Measurements from ENCODE around the gene TEAD1.
"Not testable (repeated sequence)": the region's sequence is repeated elsewhere in the genome, so short reads cannot be mapped to it uniquely, and the experiment has no call there.

TEAD1 gene

DNA sequence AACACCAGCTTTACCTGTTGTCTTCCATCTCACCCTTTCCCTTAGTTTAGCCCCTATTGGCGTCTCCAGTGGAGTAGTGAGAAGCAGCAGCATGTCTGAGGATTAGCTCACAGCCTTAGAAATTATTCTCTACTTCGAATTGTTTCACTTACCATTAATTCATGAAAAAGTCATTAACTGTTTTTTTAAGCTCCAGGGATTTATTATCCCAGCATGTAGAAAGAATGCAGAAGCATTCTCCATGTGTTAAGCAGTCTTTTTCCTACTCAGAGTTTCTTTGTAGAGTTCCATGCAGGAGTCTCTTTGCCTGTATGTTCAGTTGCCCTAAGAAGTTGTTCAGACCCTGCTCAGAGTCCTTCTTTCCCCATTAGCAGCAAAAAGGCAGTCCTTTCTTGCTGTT lies 197.0 kb downstream of the TEAD1 start:
- no peak for DNase-seq

DNA sequence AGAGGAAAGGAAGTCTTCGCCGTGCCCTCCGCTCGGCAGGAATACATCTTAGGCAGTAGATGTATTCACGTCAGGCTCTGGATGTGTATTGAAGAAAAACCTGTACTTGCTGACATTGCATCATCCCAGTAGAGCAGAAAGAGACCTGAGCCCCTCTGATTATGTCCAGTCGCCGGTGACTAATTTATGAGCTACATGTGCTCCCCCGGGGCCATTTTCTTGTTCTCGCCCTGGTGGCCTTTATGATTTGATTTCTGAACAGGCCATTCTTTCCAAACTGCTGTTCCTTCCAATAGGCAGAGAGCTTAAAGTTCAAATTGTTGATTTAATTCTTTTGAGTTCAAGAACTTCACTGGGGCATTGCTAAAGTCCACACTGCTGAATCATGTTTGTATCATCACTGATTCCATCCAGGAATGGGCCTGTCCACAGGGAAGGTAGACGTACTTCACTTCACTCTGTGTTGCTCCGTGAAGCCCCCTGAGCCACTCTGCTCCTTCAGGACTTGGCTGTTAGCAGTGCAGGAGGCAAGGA lies 197.6 kb downstream of the TEAD1 start:
- DNase-seq: no peak

DNA sequence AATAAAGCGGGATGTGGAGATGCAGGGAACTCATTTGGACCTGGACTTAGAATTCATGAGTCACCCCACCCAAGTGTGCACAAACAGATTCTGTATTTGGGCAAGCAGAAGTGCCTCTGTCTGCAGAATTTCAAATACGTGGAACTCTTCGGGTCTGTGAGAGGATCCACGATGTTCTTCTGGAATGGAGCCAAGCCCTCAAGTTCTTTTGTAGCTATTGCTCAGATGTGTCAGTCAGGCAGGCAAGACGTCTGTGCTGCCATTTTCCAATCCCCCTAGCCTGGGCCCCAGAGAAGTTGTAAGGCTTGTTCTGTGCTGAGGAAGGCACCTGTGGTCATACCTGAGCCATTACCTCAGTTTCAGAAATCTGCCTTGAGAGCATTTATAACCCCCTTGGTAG lies 202.1 kb downstream of the TEAD1 start:
- no peak for DNase-seq

DNA sequence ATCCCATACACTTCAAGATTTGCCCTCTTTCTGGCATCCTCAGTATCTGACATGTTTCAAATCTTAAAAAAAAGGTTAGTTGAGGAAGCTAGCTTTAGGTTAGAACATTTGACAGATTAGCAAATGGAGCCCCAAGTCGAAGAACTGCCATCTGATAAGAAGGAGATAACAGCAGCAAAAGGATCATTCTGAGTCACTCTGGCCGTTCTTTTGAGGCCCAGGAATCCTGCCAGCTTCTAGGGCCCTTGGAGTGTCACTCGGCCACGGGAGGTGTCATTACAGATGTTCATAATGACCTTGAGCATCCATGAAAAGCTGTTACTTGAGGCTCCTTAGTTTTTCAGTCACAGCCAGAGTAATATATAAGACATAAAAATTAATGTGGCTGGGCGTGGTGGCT lies 202.8 kb downstream of the TEAD1 start:
- DNase-seq: no peak

DNA sequence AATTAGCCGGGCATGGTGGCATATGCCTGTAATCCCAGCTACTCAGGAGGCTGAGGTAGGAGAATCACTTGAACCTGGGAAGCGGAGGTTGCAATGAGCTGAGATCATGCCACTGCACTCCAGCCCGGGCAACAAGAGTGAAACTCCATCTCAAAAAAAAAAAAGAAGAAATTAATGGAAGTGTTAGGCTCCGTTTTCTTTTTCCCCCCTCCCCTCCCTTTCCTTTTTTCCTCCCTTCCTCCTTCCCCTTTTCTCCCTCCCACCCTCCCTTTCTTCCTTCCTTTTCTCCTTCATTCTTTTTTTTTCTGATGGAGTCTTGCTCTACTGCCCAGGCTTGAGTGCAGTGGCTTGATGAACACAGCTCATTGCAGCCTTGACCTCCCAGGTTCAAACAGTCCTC lies 203.3 kb downstream of the TEAD1 start:
- not testable (repeated sequence) for DNase-seq

DNA sequence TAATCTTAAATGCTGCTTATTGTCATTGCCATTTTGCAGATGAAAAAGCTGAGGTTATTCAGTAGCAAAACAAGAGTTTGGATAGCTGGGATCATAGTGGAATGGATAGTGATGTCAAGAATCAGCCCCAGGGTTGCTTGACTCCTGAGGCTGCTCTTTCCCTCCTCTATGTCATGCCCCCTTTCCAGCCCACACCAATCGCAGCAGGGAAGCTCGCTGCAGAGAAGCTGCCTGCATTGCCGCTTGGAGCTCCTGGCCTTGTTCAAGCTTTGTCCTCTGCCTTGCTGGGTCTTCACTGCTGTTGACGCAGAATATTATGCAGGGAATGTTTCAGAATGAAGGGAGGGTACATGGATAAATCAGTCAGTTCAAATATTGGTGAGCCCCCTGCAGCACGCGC lies 206.1 kb downstream of the TEAD1 start:
- no peak for DNase-seq

DNA sequence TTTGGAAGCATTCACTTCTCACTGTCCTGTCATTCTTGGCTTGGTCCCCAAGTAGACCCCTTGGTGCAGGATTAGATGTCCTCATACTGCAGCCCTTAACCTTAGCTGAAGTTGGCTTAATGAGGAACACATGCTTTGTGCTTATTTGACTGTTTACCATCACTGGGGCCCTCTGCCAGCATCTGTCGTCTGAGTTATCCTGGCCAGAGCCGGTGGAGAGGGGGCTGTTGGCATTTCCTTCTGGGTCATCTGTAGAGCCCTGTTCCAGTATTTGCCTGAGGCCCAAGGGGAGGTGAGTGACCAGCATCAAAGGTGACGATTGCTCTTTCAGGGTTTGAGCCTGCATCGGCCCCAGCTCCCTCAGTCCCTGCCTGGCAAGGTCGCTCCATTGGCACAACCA lies 208.4 kb downstream of the TEAD1 start:
- no peak for DNase-seq

DNA sequence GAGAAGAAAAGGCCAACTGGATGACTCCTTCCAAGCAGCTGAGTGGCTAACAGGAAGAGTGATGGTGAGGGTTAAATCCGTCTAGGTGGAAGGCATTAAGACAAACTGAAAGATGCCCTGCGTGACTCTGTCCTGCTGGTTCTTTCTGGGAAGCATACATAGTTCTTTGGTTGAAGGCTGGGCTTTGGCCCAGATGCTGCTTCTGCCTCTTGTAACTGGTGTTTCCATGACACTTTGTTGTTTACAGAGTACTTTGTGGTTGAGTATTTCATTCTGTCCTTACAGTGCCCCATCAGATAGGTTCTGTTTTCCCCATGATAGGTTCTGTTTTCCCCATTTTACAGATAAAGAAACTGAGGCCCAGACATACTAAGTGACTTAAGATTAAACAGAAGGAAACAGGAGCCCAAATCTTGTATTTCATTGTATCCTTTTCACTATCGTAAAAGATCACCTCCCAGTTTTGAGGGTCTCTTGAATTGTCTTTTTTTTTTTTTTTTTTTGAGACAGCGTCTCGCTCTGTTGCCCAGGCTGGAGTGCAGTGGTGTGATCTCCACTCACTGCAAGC lies 210.6 kb downstream of the TEAD1 start:
- DNase-seq: no peak

DNA sequence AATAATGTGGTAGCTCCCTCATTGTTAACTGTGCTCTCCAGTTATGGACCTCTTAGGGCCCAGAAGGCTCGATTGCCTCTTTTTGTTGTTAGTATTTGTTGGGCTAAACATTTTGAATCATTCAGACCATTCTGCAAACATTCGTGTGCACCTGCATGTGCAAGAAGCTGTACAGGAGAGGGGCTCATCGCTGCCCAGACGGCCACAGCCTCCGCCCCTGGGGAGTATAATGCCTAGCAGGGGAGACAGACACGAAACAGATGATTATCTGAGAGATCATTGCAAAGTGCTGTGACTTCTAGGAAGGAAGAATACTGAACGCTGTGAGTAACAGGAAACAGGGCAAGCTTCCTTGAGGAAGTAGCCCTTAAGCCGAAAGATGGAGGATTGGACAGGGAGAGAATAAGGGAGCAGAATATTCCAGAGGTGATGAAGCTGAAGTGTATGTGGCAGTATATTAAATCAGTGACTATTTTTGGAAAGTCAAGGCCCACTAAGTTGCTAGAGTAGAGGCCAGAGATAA lies 211.6 kb downstream of the TEAD1 start:
- DNase-seq: no peak

DNA sequence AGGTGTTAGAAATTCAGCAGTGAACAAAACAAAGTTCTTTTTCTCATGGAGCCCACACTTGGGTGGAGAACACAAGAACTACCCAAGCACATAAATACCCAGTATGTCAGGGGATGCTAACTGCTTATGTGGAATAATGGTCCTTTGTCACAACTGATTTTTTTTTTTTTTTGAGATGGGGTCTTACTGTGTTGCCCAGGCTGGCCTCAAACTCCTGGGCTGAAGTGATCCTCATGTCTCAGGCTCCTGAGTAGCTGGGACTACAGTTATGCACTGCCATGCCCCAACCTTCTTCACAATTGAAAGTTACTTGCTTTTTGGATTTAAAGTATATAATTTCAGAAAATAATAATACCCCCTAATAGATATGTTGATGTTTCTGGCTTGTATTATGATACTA lies 212.3 kb downstream of the TEAD1 start:
- DNase-seq: no peak

DNA sequence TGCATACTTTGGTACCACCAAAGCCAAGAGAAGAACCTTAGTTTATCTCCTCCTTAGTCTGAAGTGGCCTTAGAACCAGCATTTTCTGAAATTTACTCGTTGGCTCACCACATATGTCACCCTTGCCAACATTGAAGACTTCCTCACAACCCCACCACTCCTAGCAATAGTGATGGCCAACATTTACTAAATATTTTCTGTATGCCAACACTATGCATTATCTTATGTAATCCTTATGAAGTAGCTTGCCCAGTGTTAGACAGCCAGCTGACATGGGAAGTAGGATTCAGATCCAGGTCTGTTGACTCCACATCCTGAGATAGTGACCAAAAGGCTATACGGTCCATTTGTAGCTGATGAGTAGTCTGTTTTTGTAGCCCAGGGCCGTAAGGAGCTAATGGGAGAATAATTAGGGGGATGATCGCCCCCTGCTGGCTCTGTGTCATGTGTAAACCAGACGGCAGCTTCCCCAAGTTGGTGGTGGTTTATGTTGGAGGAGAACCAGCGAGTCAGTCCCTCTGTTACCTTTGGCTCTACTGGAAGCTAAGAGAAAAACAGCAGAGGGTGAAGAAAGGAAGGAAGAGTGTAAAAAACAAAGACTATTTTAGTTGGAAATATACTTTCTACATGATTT lies 214.4 kb downstream of the TEAD1 start:
- peak; percentile 61 for DNase-seq

DNA sequence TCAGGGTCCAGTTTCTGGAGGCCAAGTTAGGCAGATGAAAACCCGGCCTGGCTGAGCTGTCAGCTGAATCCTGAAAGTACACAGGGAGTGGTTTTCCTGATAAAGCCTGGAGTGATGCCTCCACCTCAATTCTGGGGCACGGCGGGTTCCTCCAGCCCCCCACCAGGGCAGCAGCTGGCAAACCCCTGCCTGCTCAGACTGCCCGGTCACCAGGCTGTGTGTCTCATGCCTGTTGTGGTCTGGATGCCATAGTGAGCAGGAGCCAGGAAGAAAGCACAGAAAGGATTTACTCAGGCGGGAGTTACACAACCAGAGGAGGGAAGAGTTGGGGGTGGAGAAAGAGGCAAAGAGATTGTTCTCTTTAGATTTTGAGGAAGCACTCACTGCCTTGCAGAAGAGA lies 215.0 kb downstream of the TEAD1 start:
- DNase-seq: no peak

DNA sequence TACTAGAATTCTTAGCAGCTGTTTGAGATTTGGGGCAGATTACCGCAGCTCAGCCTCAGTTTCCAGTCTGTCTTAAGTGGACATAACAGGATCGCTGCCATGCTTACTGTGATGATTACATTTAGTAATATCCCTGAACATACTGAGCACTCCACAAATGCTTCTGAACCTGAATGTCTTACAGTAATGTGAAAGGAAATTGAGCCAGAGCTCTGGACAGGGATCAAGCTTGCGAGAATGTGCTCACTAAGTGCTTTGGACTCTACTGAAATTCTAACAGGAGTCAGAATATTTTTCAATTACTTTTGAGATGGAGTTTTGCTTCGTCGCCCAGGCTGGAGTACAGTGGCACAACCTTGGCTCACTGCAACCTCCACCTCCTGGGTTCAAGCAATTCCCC lies 216.3 kb downstream of the TEAD1 start:
- no peak for DNase-seq

DNA sequence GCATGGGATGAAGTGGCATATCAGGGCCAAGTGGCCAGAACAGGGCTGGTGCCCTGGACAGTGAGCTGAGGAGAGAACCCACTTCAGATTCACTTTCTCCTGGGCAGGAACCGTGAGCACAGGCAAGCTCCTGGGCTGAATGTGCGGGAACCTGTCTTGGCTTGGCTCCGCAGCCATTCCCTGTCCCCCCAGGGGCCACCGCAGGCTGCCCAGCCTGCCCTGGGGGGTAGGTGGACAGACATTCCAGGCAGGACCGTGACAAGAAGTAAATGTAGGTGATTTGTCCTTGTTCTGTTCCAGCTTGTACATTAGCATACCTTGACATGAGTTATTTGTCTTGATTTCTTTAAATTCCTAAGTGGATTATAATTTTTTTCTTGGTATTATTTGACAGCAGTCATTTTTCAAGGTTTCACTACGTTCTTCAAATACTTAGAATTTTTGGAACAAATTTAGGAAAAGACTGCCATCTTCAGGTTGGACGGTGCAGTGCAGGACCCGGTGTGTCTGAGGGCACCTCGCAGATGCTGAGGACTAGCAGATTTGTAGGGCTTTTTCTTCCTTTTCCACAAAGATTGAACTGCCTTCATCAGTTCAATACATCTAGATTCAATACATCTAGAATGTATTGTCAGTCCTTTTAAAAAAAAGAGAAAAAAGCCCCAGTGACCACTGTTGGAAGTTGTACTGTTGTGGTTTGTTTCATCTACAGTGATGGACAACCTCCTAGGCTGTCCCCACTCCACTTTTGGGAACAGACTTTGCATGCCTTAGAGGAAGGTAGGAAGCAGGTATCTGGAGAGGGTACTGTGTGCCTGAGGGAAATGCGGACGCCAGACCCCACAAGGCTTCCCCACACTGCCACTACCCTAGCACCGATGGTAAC lies 219.8 kb downstream of the TEAD1 start:
- peak; percentile 48 for DNase-seq

DNA sequence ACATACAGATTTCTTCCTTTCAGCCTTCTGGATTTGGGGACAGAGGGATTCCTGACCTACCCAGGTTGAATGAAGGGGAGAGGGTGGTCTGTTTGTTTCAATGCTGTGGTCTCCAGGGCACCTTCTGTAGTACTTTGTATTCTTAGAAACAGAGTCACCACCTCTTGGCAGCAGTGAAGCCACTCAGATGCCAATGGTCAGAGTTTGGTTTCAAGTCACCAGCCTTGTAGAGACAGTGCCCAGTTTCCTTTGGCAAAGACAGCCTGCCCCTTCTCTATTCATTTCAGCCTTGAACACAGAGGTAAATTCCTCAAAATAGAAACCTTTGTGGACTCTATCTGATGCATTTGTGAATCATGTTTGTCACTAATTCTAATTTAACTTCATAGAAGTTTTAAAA lies 223.2 kb downstream of the TEAD1 start:
- no peak for DNase-seq

DNA sequence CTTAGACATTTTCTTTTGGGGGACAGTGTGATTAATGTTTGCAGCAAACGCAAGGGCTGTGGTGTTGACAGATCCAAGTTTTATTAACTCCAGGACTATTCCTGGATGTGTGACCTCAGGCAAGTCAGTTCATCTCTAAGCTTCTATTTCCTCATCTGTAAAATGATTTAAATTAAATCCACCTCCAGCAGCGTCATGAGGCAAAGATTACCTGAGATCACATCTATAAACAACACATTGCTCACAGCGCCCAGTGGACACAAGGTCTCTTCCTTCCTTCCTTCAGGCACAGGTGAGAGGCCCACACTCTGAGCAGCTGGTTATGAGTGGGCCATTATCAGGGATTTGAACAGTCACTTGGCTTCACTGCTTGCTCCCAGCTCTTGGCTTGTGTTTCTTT lies 223.6 kb downstream of the TEAD1 start:
- DNase-seq: no peak

DNA sequence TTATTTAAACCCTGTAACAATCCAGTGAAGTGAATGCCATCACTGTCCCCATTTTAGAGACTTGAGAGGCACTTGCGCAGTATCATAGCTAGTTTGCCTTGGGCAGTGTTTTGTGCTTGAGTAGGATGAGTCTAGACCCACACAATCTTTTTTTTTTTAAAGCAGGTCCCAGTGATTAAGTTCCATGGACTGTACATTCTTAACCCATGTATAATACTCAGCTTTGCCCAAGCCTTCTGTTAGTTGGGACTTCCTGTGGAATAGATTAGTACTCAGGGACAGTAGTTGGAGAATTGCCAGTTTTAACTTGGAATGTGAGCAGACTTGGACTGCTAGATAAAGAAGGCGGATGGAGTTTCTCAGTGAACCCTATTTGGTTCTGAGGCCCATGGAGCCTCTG lies 226.3 kb downstream of the TEAD1 start:
- DNase-seq: no peak

DNA sequence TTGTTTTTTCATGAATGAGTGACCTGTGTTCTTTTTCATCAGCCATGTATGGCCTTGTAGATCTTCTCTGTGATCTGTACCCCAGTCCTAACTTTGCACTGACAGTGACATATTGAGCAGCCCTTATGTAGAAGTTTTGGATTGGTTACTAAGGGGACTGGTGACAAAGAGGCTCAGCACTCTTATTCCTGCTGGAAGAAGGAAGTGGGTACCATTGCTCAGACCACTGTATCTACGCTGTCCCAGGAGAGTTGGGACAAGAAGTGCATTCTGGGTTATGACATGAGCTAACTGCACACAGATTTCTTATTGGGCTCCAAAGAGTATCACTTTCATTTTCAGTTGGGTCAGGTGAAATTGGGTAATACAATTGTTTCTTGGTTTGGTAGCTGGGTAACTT lies 227.1 kb downstream of the TEAD1 start:
- no peak for DNase-seq

DNA sequence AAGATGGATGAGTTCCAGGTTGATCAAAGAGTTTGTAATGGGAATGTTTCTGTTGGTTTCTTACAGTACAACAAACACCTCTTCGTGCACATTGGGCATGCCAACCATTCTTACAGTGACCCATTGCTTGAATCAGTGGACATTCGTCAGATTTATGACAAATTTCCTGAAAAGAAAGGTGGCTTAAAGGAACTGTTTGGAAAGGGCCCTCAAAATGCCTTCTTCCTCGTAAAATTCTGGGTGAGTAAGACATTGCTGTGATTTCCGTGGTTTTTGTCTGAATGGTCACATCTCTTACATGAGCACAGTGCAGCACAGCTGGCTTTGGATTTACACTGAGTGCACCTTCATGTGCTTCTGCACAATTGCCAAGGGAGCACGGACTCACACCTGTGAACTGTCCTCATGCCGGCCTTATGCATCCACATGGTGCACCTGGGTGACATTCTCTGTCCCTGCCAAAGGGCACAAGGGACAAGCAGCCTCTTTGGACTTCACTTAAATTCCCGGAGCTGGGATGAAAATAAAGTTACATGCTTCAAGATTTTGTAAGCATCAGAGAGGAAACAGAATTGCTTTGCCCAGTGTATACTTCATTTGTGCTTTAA lies 227.8 kb downstream of the TEAD1 start:
- DNase-seq: no peak

DNA sequence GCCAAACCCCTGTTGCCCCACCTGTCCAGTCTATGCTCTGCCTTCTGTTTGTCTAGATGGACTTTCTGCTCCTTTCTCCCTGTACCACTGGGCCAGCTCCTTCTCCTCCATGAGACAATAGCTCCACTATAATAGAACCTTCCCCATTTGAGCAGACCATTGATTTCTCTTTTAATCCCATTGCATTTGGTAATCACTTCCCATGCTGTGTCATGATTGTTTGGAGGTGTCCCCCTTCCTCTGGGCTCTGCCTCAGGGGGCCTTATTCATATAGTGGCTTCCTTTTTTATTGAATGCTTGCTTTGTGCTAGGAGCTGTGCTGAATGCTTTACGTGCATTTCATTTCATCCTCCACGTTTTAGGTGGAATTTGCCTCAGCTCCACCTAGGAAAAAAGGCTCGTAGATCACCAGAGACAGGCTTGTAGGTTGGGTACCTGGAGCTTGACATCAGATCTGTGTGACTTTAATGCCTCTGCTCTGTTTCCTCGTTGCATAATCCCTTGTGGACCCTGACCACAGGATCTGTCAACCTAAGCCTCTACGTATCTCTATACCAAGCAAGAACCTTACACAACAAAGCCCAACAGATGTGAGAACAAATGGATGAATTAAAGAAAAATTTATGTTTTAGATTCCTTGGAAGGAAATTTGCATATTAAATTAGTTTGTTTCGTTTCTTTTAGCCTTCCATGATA lies 228.7 kb downstream of the TEAD1 start:
- no peak for DNase-seq

DNA sequence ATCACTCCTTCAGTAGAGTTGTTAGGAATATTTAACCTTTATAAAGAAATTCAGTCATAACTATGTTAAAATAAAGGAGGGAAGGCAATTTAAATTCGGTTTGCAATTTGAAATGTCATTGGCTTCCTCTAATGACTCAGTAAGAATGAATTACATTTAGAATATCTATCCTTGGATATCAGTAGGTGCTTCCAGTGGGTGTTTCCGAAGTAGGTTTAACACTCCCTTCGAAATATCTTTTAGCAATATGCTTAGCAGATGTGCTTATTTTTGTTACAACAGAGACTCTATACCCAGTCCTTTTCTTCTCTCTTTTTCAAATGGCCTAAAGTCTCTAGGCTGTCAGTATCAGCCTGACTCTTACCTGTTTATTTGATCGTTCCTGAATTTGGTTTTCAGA lies 231.2 kb downstream of the TEAD1 start:
- no peak for DNase-seq

DNA sequence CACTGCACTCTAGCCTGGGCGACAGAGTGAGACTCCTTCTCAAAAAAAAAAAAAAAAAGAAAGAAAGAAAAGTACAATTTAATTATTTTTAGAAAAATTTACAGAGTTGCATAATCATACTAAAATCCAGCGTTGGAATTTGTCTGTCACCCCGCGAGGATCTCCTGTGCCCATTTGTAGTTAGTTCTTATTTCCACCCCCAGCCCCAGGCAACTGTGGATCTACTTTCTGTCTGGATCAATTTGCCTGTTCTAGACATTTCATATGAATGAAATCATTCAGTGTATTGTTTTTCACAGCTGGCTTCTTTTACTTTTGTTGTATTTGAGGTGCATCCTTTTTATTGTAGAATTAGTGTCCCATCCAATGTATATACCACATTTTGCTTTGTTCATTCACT lies 232.3 kb downstream of the TEAD1 start:
- no peak for DNase-seq

DNA sequence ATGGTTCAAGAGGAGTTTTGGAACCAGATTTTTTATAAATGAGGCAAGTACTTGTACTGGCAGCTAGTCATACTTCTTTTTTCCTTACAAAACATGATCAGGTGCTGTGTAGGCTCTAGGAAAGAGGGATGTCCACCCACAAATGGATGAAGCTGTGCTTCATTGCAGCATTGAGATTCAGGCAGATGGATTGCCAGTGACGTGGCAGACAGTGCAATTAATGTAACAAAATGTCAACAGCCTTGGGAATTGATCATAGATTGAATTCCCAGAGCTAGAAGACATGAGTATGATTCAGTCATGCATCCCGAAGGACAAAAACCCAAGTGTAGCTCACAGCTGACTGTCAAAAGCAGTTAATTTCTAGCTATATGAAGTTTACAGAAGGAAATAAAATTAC lies 235.7 kb downstream of the TEAD1 start:
- DNase-seq: no peak

All from NCI-H1436 (cell line).